Measurements from ENCODE around the gene LGALS12. TPM values are rescaled to one million over a fixed set of nuclear protein-coding genes. Genes with fewer than 3 reads are reported as not detected.

The LGALS12 gene
- total and polyA plus RNA-seq, 2 donors: 0.48 to 4.2 TPM

- H3K36me3 ChIP-seq (ENCODE audit: insufficient read depth): no peaks in the 10 kb centered on the region
- H3K4me1 ChIP-seq (ENCODE audit: insufficient read depth): no peaks in the 10 kb centered on the region
- DNase-seq (ENCODE audit: extremely low spot score): no peak
- 99% methylated on average over 1 of the region's 1 CpG for WGBS
- H3K4me3 ChIP-seq (ENCODE audit: low read depth, low read length): no peak overlapping the region
- no peak overlapping the region for H3K27ac ChIP-seq (ENCODE audit: low read depth)
Observed at GRCh38 chr11:63492441-63492840, 13.4 kb upstream of the LGALS12 start.

GRCh38 chr11:63493127-63493526, 12.8 kb upstream of the LGALS12 start:
- no peak overlapping the region for H3K27ac ChIP-seq (ENCODE audit: low read depth)
- no peak for DNase-seq (ENCODE audit: extremely low spot score)
- H3K4me3 ChIP-seq (ENCODE audit: low read depth, low read length): no peak overlapping the region
- no peaks in the 10 kb centered on the region for H3K4me1 ChIP-seq (ENCODE audit: insufficient read depth)
- H3K36me3 ChIP-seq (ENCODE audit: insufficient read depth): no peaks in the 10 kb centered on the region
- 94% methylated on average over 1 of the region's 1 CpG for WGBS

- Histone ChIP-seq H3K4me3 (ENCODE audit: low read depth, low read length) (no peak overlapping the region), H3K4me1 (ENCODE audit: insufficient read depth) (no peaks in the 10 kb centered on the region), H3K36me3 (ENCODE audit: insufficient read depth) (no peaks in the 10 kb centered on the region), H3K27ac (ENCODE audit: low read depth) (no peak overlapping the region)
- 78% methylated on average over 6 of the region's 6 CpGs for WGBS
- no peak for DNase-seq (ENCODE audit: extremely low spot score)
Observed at GRCh38 chr11:63494975-63495374, 10.9 kb upstream of the LGALS12 start.

- WGBS: 92% methylated on average over 4 of the region's 4 CpGs
- H3K36me3 ChIP-seq (ENCODE audit: insufficient read depth): no peaks in the 10 kb centered on the region
- DNase-seq (ENCODE audit: extremely low spot score): no peak
- no peak overlapping the region for H3K27ac ChIP-seq (ENCODE audit: low read depth)
- H3K4me1 ChIP-seq (ENCODE audit: insufficient read depth): no peaks in the 10 kb centered on the region
- H3K4me3 ChIP-seq (ENCODE audit: low read depth, low read length): no peak overlapping the region
Observed at GRCh38 chr11:63499874-63500273, 6.0 kb upstream of the LGALS12 start.

GRCh38 chr11:63501236-63501635, 4.6 kb upstream of the LGALS12 start:
- Histone ChIP-seq H3K4me1 (ENCODE audit: insufficient read depth) (no peaks in the 10 kb centered on the region), H3K4me3 (ENCODE audit: low read depth, low read length) (no peak overlapping the region), H3K36me3 (ENCODE audit: insufficient read depth) (no peaks in the 10 kb centered on the region), H3K27ac (ENCODE audit: low read depth) (no peak overlapping the region)
- WGBS: 54% methylated on average over 1 of the region's 1 CpG
- DNase-seq (ENCODE audit: extremely low spot score): no peak

GRCh38 chr11:63502252-63502820, 3.5 kb upstream of the LGALS12 start:
- WGBS: 57% methylated on average over 2 of the region's 2 CpGs
- H3K36me3 ChIP-seq (ENCODE audit: insufficient read depth): no peaks in the 10 kb centered on the region
- H3K4me3 ChIP-seq (ENCODE audit: low read depth, low read length): no peak overlapping the region
- no peak overlapping the region for H3K27ac ChIP-seq (ENCODE audit: low read depth)
- DNase-seq (ENCODE audit: extremely low spot score): no peak
- no peaks in the 10 kb centered on the region for H3K4me1 ChIP-seq (ENCODE audit: insufficient read depth)

- no peak overlapping the region for H3K27ac ChIP-seq (ENCODE audit: low read depth)
- no peak overlapping the region for H3K4me3 ChIP-seq (ENCODE audit: low read depth, low read length)
- no peaks in the 10 kb centered on the region for H3K36me3 ChIP-seq (ENCODE audit: insufficient read depth)
- no peaks in the 10 kb centered on the region for H3K4me1 ChIP-seq (ENCODE audit: insufficient read depth)
- no peak for DNase-seq (ENCODE audit: extremely low spot score)
- 77% methylated on average over 6 of the region's 6 CpGs for WGBS
Observed at GRCh38 chr11:63503492-63503891, 2.4 kb upstream of the LGALS12 start.

- no peak for DNase-seq (ENCODE audit: extremely low spot score)
- no peaks in the 10 kb centered on the region for H3K36me3 ChIP-seq (ENCODE audit: insufficient read depth)
- H3K4me3 ChIP-seq (ENCODE audit: low read depth, low read length): no peak overlapping the region
- no peak overlapping the region for H3K27ac ChIP-seq (ENCODE audit: low read depth)
- H3K4me1 ChIP-seq (ENCODE audit: insufficient read depth): no peaks in the 10 kb centered on the region
- WGBS: 88% methylated on average over 1 of the region's 1 CpG
Observed at GRCh38 chr11:63504054-63504453, 1.8 kb upstream of the LGALS12 start.

- H3K27ac ChIP-seq (ENCODE audit: low read depth): no peak overlapping the region
- 73% methylated on average over 4 of the region's 4 CpGs for WGBS
Observed at GRCh38 chr11:63504933-63505586, 824 bp upstream of the LGALS12 start.

GRCh38 chr11:63506876-63507275, 992 bp downstream of the LGALS12 start:
- DNase-seq (ENCODE audit: extremely low spot score): no peak
- Histone ChIP-seq H3K4me1 (ENCODE audit: insufficient read depth) (no peaks in the 10 kb centered on the region), H3K36me3 (ENCODE audit: insufficient read depth) (no peaks in the 10 kb centered on the region), H3K4me3 (ENCODE audit: low read depth, low read length) (no peak overlapping the region), H3K27ac (ENCODE audit: low read depth) (no peak overlapping the region)
- WGBS: 98% methylated on average over 2 of the region's 2 CpGs

More at GRCh38 chr11:63504933-63505586, 824 bp upstream of the LGALS12 start:
- no peak overlapping the region for H3K4me3 ChIP-seq (ENCODE audit: low read depth, low read length)
- H3K4me1 ChIP-seq (ENCODE audit: insufficient read depth): no peaks in the 10 kb centered on the region
- H3K36me3 ChIP-seq (ENCODE audit: insufficient read depth): no peaks in the 10 kb centered on the region
- no peak for DNase-seq (ENCODE audit: extremely low spot score)

GRCh38 chr11:63507511-63507910, 1.6 kb downstream of the LGALS12 start:
- no peaks in the 10 kb centered on the region for H3K4me1 ChIP-seq (ENCODE audit: insufficient read depth)
- DNase-seq (ENCODE audit: extremely low spot score): no peak
- no peak overlapping the region for H3K27ac ChIP-seq (ENCODE audit: low read depth)
- no peak overlapping the region for H3K4me3 ChIP-seq (ENCODE audit: low read depth, low read length)
- 93% methylated on average over 2 of the region's 2 CpGs for WGBS
- H3K36me3 ChIP-seq (ENCODE audit: insufficient read depth): no peaks in the 10 kb centered on the region

GRCh38 chr11:63508009-63508408, 2.1 kb downstream of the LGALS12 start:
- Histone ChIP-seq H3K4me1 (ENCODE audit: insufficient read depth) (no peaks in the 10 kb centered on the region), H3K4me3 (ENCODE audit: low read depth, low read length) (no peak overlapping the region), H3K27ac (ENCODE audit: low read depth) (no peak overlapping the region), H3K36me3 (ENCODE audit: insufficient read depth) (no peaks in the 10 kb centered on the region)
- no peak for DNase-seq (ENCODE audit: extremely low spot score)
- WGBS: 87% methylated on average over 3 of the region's 3 CpGs

GRCh38 chr11:63508745-63509144, 2.9 kb downstream of the LGALS12 start:
- H3K36me3 ChIP-seq (ENCODE audit: insufficient read depth): no peaks in the 10 kb centered on the region
- H3K4me3 ChIP-seq (ENCODE audit: low read depth, low read length): no peak overlapping the region
- H3K27ac ChIP-seq (ENCODE audit: low read depth): no peak overlapping the region
- H3K4me1 ChIP-seq (ENCODE audit: insufficient read depth): no peaks in the 10 kb centered on the region
- WGBS: 94% methylated on average over 12 of the region's 12 CpGs
- no peak for DNase-seq (ENCODE audit: extremely low spot score)

- 71% methylated on average over 7 of the region's 7 CpGs for WGBS
- no peaks in the 10 kb centered on the region for H3K36me3 ChIP-seq (ENCODE audit: insufficient read depth)
- no peak overlapping the region for H3K27ac ChIP-seq (ENCODE audit: low read depth)
- H3K4me3 ChIP-seq (ENCODE audit: low read depth, low read length): no peak overlapping the region
- DNase-seq (ENCODE audit: extremely low spot score): no peak
- no peaks in the 10 kb centered on the region for H3K4me1 ChIP-seq (ENCODE audit: insufficient read depth)
Observed at GRCh38 chr11:63510360-63511047, 4.6 kb downstream of the LGALS12 start.
